Measurements from ENCODE around the gene SYNE1.

Gene SYNE1

GRCh38 chr6:152351110-152351509 lies 286.1 kb downstream of the SYNE1 start:
- no peak for DNase-seq (ENCODE audit: low read depth, low spot score)
- no peak for TF ChIP-seq CTCF (IDR thresholded peaks at IDR 0.05; ENCODE audit: low read depth, low read length)
- no peak overlapping the region for H3K4me3 ChIP-seq (ENCODE audit: low read depth, low read length)
- in situ Hi-C loops (cut with HindIII; ENCODE audit: low sequenced_read_pairs) = no loop called here

GRCh38 chr6:152348116-152348515 lies 289.0 kb downstream of the SYNE1 start:
- in situ Hi-C loops (cut with HindIII; ENCODE audit: low sequenced_read_pairs) = no loop called here
- TF ChIP-seq CTCF (IDR thresholded peaks at IDR 0.05; ENCODE audit: low read depth, low read length) = no peak
- DNase-seq (ENCODE audit: low read depth, low spot score) = no peak
- H3K4me3 ChIP-seq (ENCODE audit: low read depth, low read length) = no peak overlapping the region

GRCh38 chr6:152343735-152344360 lies 293.3 kb downstream of the SYNE1 start:
- no peak for DNase-seq (ENCODE audit: low read depth, low spot score)
- TF ChIP-seq CTCF (IDR thresholded peaks at IDR 0.05; ENCODE audit: low read depth, low read length) = no peak
- no peak overlapping the region for H3K4me3 ChIP-seq (ENCODE audit: low read depth, low read length)
- in situ Hi-C loops (cut with HindIII; ENCODE audit: low sequenced_read_pairs) = no loop called here

GRCh38 chr6:152341596-152341995 lies 295.6 kb downstream of the SYNE1 start:
- in situ Hi-C loops (cut with HindIII; ENCODE audit: low sequenced_read_pairs) = no loop called here

GRCh38 chr6:152338335-152339125 lies 298.6 kb downstream of the SYNE1 start:
- H3K4me3 ChIP-seq (ENCODE audit: low read depth, low read length) = no peak overlapping the region
- peak; percentile 30 for DNase-seq (ENCODE audit: low read depth, low spot score)
- peak; percentile 95 for TF ChIP-seq CTCF (IDR thresholded peaks at IDR 0.05; ENCODE audit: low read depth, low read length)
- in situ Hi-C loops (cut with HindIII; ENCODE audit: low sequenced_read_pairs) = no loop called here

More at GRCh38 chr6:152341596-152341995, 295.6 kb downstream of the SYNE1 start:
- no peak for TF ChIP-seq CTCF (IDR thresholded peaks at IDR 0.05; ENCODE audit: low read depth, low read length)
- no peak for DNase-seq (ENCODE audit: low read depth, low spot score)
- no peak overlapping the region for H3K4me3 ChIP-seq (ENCODE audit: low read depth, low read length)

- in situ Hi-C loops (cut with HindIII; ENCODE audit: low sequenced_read_pairs) = no loop called here
- H3K4me3 ChIP-seq (ENCODE audit: low read depth, low read length) = no peak overlapping the region
- no peak for TF ChIP-seq CTCF (IDR thresholded peaks at IDR 0.05; ENCODE audit: low read depth, low read length)
- no peak for DNase-seq (ENCODE audit: low read depth, low spot score)
Measured at GRCh38 chr6:152334555-152334954, 302.6 kb downstream of the SYNE1 start.

Data from astrocyte of the spinal cord (primary cell).